ENCODE measurements around the gene EDN1. TPM values are rescaled to one million over a fixed set of nuclear protein-coding genes. Genes with fewer than 3 reads are reported as not detected.

EDN1 gene
- total RNA-seq, 1 experiment from 2014 or later, result 25.6 TPM

- Histone ChIP-seq H3F3A (ENCODE audit: low read length, unreplicated experiment) (no peaks in the 10 kb centered on the region), H3K4me3 (ENCODE audit: low read length) (peak overlapping the region; percentile 50; the same call in 1 of the 2 replicates), H3K9me2 (replicated peaks; ENCODE audit: low read length) (no peaks in the 10 kb centered on the region), H3K36me3 (ENCODE audit: low read depth, low read length) (peaks cover 5% of the 10 kb centered on the region; the same call in 1 of the 2 replicates), H3K9me3 (ENCODE audit: low read length) (no peaks in the 10 kb centered on the region), H3K4me1 (ENCODE audit: insufficient read depth, low read length) (peaks cover 61% of the 10 kb centered on the region), H4K20me1 (ENCODE audit: low read length) (no peaks in the 10 kb centered on the region), H3K27me3 (ENCODE audit: low read length) (no peaks in the 10 kb centered on the region), H3K4me2 (ENCODE audit: low read length) (peak overlapping the region; percentile 80), H3K27ac (ENCODE audit: low read length) (peak overlapping the region; percentile 85), H3K79me2 (ENCODE audit: low read length) (peaks cover 15% of the 10 kb centered on the region), H3K9ac (ENCODE audit: low read length) (peak overlapping the region; percentile 54), H2AFZ (ENCODE audit: low read length) (0 out of 2 replicates have a peak overlapping the region, but pooled peaks have one; percentile 32)
- CTCF ChIA-PET, result no interaction called here
- TF ChIP-seq CTCF (conservative IDR thresholded peaks at IDR 0.05; ENCODE audit: low read depth, low read length) (no peak), EZH2 (IDR thresholded peaks at IDR 0.05; ENCODE audit: low read length, unreplicated experiment) (no peak), EZH2phosphoT487 (IDR thresholded peaks at IDR 0.05; ENCODE audit: borderline replicate concordance, low read length) (no peak)
- POLR2A ChIA-PET (ENCODE audit: unreplicated experiment), result interaction anchor here (0.6 kb wide), 1 partner anchor 188 kb away, joined by 3 read pairs; no protein-coding TSS in a partner anchor
- BruUV-seq (replicated peaks), result no TSS peak
- DNase-seq, result peak; percentile 91
- intact Hi-C loops (cut with micrococcal nuclease), result no loop called here
- peak; percentile 88 for ATAC-seq
Observed at GRCh38 chr6:12296255-12296573, 6.1 kb downstream of the EDN1 start.

- Histone ChIP-seq H2AFZ (ENCODE audit: low read length) (no peak overlapping the region), H3K4me3 (ENCODE audit: low read length) (peak overlapping the region; percentile 50), H3K27ac (ENCODE audit: low read length) (peak overlapping the region; percentile 85), H3F3A (ENCODE audit: low read length, unreplicated experiment) (no peaks in the 10 kb centered on the region), H3K79me2 (ENCODE audit: low read length) (peaks cover 12% of the 10 kb centered on the region), H3K9ac (ENCODE audit: low read length) (peak overlapping the region; percentile 54), H4K20me1 (ENCODE audit: low read length) (no peaks in the 10 kb centered on the region), H3K36me3 (ENCODE audit: low read depth, low read length) (peaks cover 5% of the 10 kb centered on the region; the same call in 1 of the 2 replicates), H3K4me2 (ENCODE audit: low read length) (peak overlapping the region; percentile 80), H3K9me2 (replicated peaks; ENCODE audit: low read length) (no peaks in the 10 kb centered on the region), H3K27me3 (ENCODE audit: low read length) (no peaks in the 10 kb centered on the region), H3K9me3 (ENCODE audit: low read length) (no peaks in the 10 kb centered on the region), H3K4me1 (ENCODE audit: insufficient read depth, low read length) (peaks cover 57% of the 10 kb centered on the region)
- POLR2A ChIA-PET (ENCODE audit: unreplicated experiment), result interaction anchor here (0.6 kb wide), 1 partner anchor 187 kb away, joined by 3 read pairs; no protein-coding TSS in a partner anchor
- CTCF ChIA-PET, result no interaction called here
- BruUV-seq (replicated peaks), result no TSS peak
- ATAC-seq, result no peak
- TF ChIP-seq EZH2phosphoT487 (IDR thresholded peaks at IDR 0.05; ENCODE audit: borderline replicate concordance, low read length) (no peak), EZH2 (IDR thresholded peaks at IDR 0.05; ENCODE audit: low read length, unreplicated experiment) (no peak), CTCF (conservative IDR thresholded peaks at IDR 0.05; ENCODE audit: low read depth, low read length) (no peak)
- no peak for DNase-seq
- intact Hi-C loops (cut with micrococcal nuclease), result no loop called here
Observed at GRCh38 chr6:12296604-12297003, 6.4 kb downstream of the EDN1 start.

- DNase-seq, result no peak
Observed at GRCh38 chr6:12297363-12298016, 7.3 kb downstream of the EDN1 start.

More at GRCh38 chr6:12297363-12298016, 7.3 kb downstream of the EDN1 start:
- peaks cover 3% of the 10 kb centered on the region for H3K79me2 ChIP-seq (ENCODE audit: low read length)
- intact Hi-C loops (cut with micrococcal nuclease), result no loop called here
- H4K20me1 ChIP-seq (ENCODE audit: low read length), result no peaks in the 10 kb centered on the region
- no peak overlapping the region for H3K4me3 ChIP-seq (ENCODE audit: low read length)
- H3K9me2 ChIP-seq (replicated peaks; ENCODE audit: low read length), result no peaks in the 10 kb centered on the region
- POLR2A ChIA-PET (ENCODE audit: unreplicated experiment), result no interaction called here
- H3K9ac ChIP-seq (ENCODE audit: low read length), result no peak overlapping the region
- peaks cover 48% of the 10 kb centered on the region for H3K4me1 ChIP-seq (ENCODE audit: insufficient read depth, low read length)
- TF ChIP-seq EZH2phosphoT487 (IDR thresholded peaks at IDR 0.05; ENCODE audit: borderline replicate concordance, low read length) (no peak), EZH2 (IDR thresholded peaks at IDR 0.05; ENCODE audit: low read length, unreplicated experiment) (no peak)
- H3K36me3 ChIP-seq (ENCODE audit: low read depth, low read length), result peaks cover 5% of the 10 kb centered on the region; the same call in 1 of the 2 replicates
- no peaks in the 10 kb centered on the region for H3K9me3 ChIP-seq (ENCODE audit: low read length)
- BruUV-seq (replicated peaks), result no TSS peak
- no peak overlapping the region for H3K4me2 ChIP-seq (ENCODE audit: low read length)
- no peak overlapping the region; the same call in 1 of the 2 replicates for H3K27ac ChIP-seq (ENCODE audit: low read length)
- CTCF ChIA-PET, result no interaction called here
- no peak for ATAC-seq
- H3K27me3 ChIP-seq (ENCODE audit: low read length), result no peaks in the 10 kb centered on the region
- no peak overlapping the region for H2AFZ ChIP-seq (ENCODE audit: low read length)
- no peaks in the 10 kb centered on the region for H3F3A ChIP-seq (ENCODE audit: low read length, unreplicated experiment)
